Liver (tissue), 3 donors: Measurements from ENCODE around the gene NEK2.

Experiments used
- CTCF ChIP-seq: fragments of 150-350 bp; IDR thresholded peaks from 2 replicates; pipeline ENCODE4 v1.5.1; 2017; ENCODE audit warnings: improper control_type of control experiment, low read depth, low read length; ENCODE audit not compliant: missing input control
- MAX ChIP-seq: IDR thresholded peaks from 2 replicates; pipeline ENCODE4 v1.6.1; 2016; ENCODE audit warnings: antibody characterized with exemption
- RAD21 ChIP-seq, 2 donors: IDR thresholded peaks; 2 replicates each; pipeline ENCODE4 v1.6.1; 2016; ENCODE audit warnings: antibody characterized with exemption in 2 of 2, mild to moderate bottlenecking in 2 of 2
- SP1 ChIP-seq: IDR thresholded peaks from 2 replicates; pipeline ENCODE4 v1.6.1; 2018; ENCODE audit warnings: antibody characterized with exemption, mild to moderate bottlenecking
- donor health status: healthy.
- donor health status: healthy.

GRCh38 chr1:211616231-211616964 lies 59.0 kb downstream of the NEK2 start:
- TF ChIP-seq CTCF (no peak), SP1 (no peak), RAD21 (IDR thresholded peaks at IDR 0.05) (no peak), MAX (no peak)
